H1 (cell line): ENCODE data around the gene GTF2A1. TPM values are rescaled to one million over a fixed set of nuclear protein-coding genes. Genes with fewer than 3 reads are reported as not detected.
A peak's percentile ranks its signal among the peaks of the same experiment; 100 is the strongest.

Experiments
- CTCF ChIA-PET: fragments of 300-600 bp; sonication (Branson Sonifier 250); formaldehyde crosslinking; loops from one replicate; lab custom pipeline; 2021; ENCODE audit not compliant: partially characterized antibody; lab: Charles Lee
- POLR2A ChIA-PET: fragments of 300-600 bp; sonication (Branson Sonifier 250); formaldehyde crosslinking; loops from one replicate; lab custom pipeline; 2021; ENCODE audit warnings: inconsistent platforms; ENCODE audit not compliant: partially characterized antibody; lab: Charles Lee
- DNase-seq, 2 experiments: peaks; one replicate each; pipeline versions ENCODE4 v3.0.0 to v3.0.0-alpha.2; 2010 to 2022; ENCODE audit warnings: low spot score in 2 of 2, low read depth in 1 of 2, mixed read lengths in 1 of 2
- FAIRE-seq: peaks from 2 replicates; lab custom pipeline; 2011; peaks lifted over from hg19 to GRCh38; lab: Jason Lieb, UNC
- H2AFZ ChIP-seq: 2 replicates; pipeline ENCODE4 v1.8.1; 2012; ENCODE audit warnings: low read length, inconsistent platforms
- H2AK5ac ChIP-seq: 2 replicates; pipeline ENCODE4 v1.6.1; 2013; ENCODE audit warnings: low read depth, low read length
- H2BK120ac ChIP-seq: replicated peaks from 2 replicates; pipeline ENCODE3; 2013; ENCODE audit warnings: low read depth, low read length, inconsistent platforms
- H2BK12ac ChIP-seq: 2 replicates; pipeline ENCODE4 v1.6.1; 2013; ENCODE audit warnings: low read depth, low read length
- H2BK15ac ChIP-seq: 2 replicates; pipeline ENCODE4 v1.6.1; 2013; ENCODE audit warnings: low read length
- H2BK20ac ChIP-seq: 2 replicates; pipeline ENCODE4 v1.6.1; 2013; ENCODE audit warnings: low read length
- H2BK5ac ChIP-seq: 2 replicates; pipeline ENCODE4 v1.6.1; 2013; ENCODE audit warnings: low read depth, low read length
- H3K14ac ChIP-seq: 2 replicates; pipeline ENCODE4 v1.6.1; 2013; ENCODE audit warnings: inconsistent platforms; ENCODE audit not compliant: insufficient read length
- H3K18ac ChIP-seq: 2 replicates; pipeline ENCODE4 v1.6.1; 2013; ENCODE audit warnings: low read length; ENCODE audit errors: extremely low read depth
- H3K23ac ChIP-seq: 2 replicates; pipeline ENCODE4 v1.6.1; 2013; ENCODE audit warnings: inconsistent platforms; ENCODE audit not compliant: insufficient read length
- H3K23me2 ChIP-seq: 2 replicates; pipeline ENCODE4 v1.6.1; 2013; ENCODE audit warnings: low read depth, low read length
- H3K27ac ChIP-seq: 2 replicates; pipeline ENCODE4 v1.6.1; 2011; ENCODE audit warnings: low read depth, low read length, inconsistent platforms
- H3K27me3 ChIP-seq, 4 experiments: replicated peaks in 1 of 4; 1 replicate in 1 of 4; 2 replicates in 3 of 4; pipeline versions ENCODE4 v1.6.1 to v1.8.1; 2011 to 2013; ENCODE audit warnings: low read length in 3 of 4, mild to moderate bottlenecking in 3 of 4, inconsistent platforms in 2 of 4, mixed read lengths in 2 of 4, moderate library complexity in 1 of 4; ENCODE audit not compliant: control insufficient read depth in 3 of 4, insufficient read depth in 3 of 4; ENCODE audit errors: extremely low read depth in 1 of 4
- H3K36me3 ChIP-seq, 4 experiments: 2 replicates each; pipeline versions ENCODE4 v1.6.1 to v1.8.1; 2011 to 2013; ENCODE audit warnings: mild to moderate bottlenecking in 4 of 4, low read length in 3 of 4, moderate library complexity in 2 of 4, control low read depth in 1 of 4, inconsistent platforms in 1 of 4; ENCODE audit not compliant: insufficient read depth in 4 of 4, control insufficient read depth in 2 of 4
- H3K4ac ChIP-seq: replicated peaks from 2 replicates; pipeline ENCODE3; 2013; ENCODE audit warnings: low read length, low read depth, mixed read lengths, inconsistent platforms; ENCODE audit not compliant: insufficient read length
- H3K4me1 ChIP-seq, 4 experiments: replicated peaks in 1 of 4; 1 replicate in 1 of 4; 2 replicates in 3 of 4; pipeline versions ENCODE4 v1.6.1 to v1.8.1; 2011 to 2013; ENCODE audit warnings: low read length in 3 of 4, inconsistent platforms in 2 of 4, mixed read lengths in 1 of 4; ENCODE audit not compliant: insufficient read depth in 4 of 4, control insufficient read depth in 3 of 4
- H3K4me2 ChIP-seq, 2 experiments: 2 replicates each; pipeline versions ENCODE4 v1.6.1 to v1.8.1; 2011 to 2013; ENCODE audit warnings: low read depth in 2 of 2, low read length in 2 of 2, control low read depth in 1 of 2, inconsistent platforms in 1 of 2, mild to moderate bottlenecking in 1 of 2; ENCODE audit not compliant: insufficient read depth in 1 of 2
- H3K4me3 ChIP-seq, 4 experiments: fragments of 200-600, 300-600 bp in 1 of 4; sonication (generic), shearing (Covaris generic), sonication (Bioruptor Twin) in 1 of 4; 2 replicates each; pipeline versions ENCODE4 v1.5.1 to v1.8.1; 2011 to 2016; ENCODE audit warnings: low read length in 4 of 4, low read depth in 3 of 4, control low read depth in 2 of 4, inconsistent platforms in 2 of 4, mild to moderate bottlenecking in 2 of 4, mixed read lengths in 1 of 4, moderate library complexity in 1 of 4; ENCODE audit not compliant: insufficient read depth in 2 of 4; ENCODE audit errors: extremely low read depth in 1 of 4
- H3K56ac ChIP-seq: replicated peaks from 2 replicates; pipeline ENCODE3; 2013; ENCODE audit warnings: low read depth, mild to moderate bottlenecking, mixed read lengths, low read length, inconsistent platforms; ENCODE audit not compliant: insufficient read length
- H3K79me1 ChIP-seq: 2 replicates; pipeline ENCODE4 v1.6.1; 2013; ENCODE audit warnings: low read depth, low read length, control low read depth
- H3K79me2 ChIP-seq, 2 experiments: 2 replicates each; pipeline versions ENCODE4 v1.6.1 to v1.8.1; 2012 to 2013; ENCODE audit warnings: low read length in 2 of 2, mild to moderate bottlenecking in 2 of 2, inconsistent platforms in 1 of 2; ENCODE audit not compliant: insufficient read depth in 2 of 2, control insufficient read depth in 1 of 2
- H3K9ac ChIP-seq, 4 experiments: replicated peaks in 1 of 4; 1 replicate in 1 of 4; 2 replicates in 3 of 4; pipeline versions ENCODE4 v1.6.1 to v1.8.1; 2011 to 2013; ENCODE audit warnings: low read depth in 3 of 4, low read length in 3 of 4, control low read depth in 2 of 4, mild to moderate bottlenecking in 2 of 4, moderate library complexity in 2 of 4, inconsistent platforms in 1 of 4; ENCODE audit errors: extremely low read depth in 1 of 4
- H3K9me3 ChIP-seq, 2 experiments: 2 replicates each; pipeline versions ENCODE4 v1.6.1 to v1.8.1; 2012 to 2013; ENCODE audit warnings: mild to moderate bottlenecking in 2 of 2, moderate library complexity in 2 of 2, control low read depth in 1 of 2, inconsistent platforms in 1 of 2, low read depth in 1 of 2, low read length in 1 of 2, mixed read lengths in 1 of 2; ENCODE audit not compliant: insufficient read depth in 2 of 2
- H4K20me1 ChIP-seq, 2 experiments: replicated peaks in 1 of 2; 2 replicates each; pipeline versions ENCODE3 to v1.8.1; 2011 to 2013; ENCODE audit warnings: inconsistent platforms in 2 of 2, low read length in 2 of 2, mild to moderate bottlenecking in 1 of 2; ENCODE audit not compliant: insufficient read depth in 2 of 2, control insufficient read depth in 1 of 2
- H4K5ac ChIP-seq: 2 replicates; pipeline ENCODE4 v1.6.1; 2013; ENCODE audit warnings: low read length, low read depth, mixed read lengths, inconsistent platforms; ENCODE audit not compliant: insufficient read length
- H4K8ac ChIP-seq: 2 replicates; pipeline ENCODE4 v1.8.0; 2013; ENCODE audit warnings: mild to moderate bottlenecking, moderate library complexity, low read length, inconsistent platforms; ENCODE audit not compliant: insufficient read depth; ENCODE audit errors: extremely low read depth
- H4K91ac ChIP-seq: replicated peaks from 2 replicates; pipeline ENCODE3; 2013; ENCODE audit warnings: low read length, mixed read lengths, inconsistent platforms; ENCODE audit not compliant: insufficient read length
- BRCA1 ChIP-seq: IDR thresholded peaks from 2 replicates; pipeline ENCODE4 v1.6.1; 2012; ENCODE audit warnings: low read depth, low read length, improper control_type of control experiment
- CBX5 ChIP-seq: fragments of 300-800, 300-1000 bp; sonication (generic); IDR thresholded peaks from 2 replicates; pipeline ENCODE4 v1.7.1; 2016; ENCODE audit warnings: antibody characterized with exemption, low read length, low read depth
- CEBPB ChIP-seq: IDR thresholded peaks from 2 replicates; pipeline ENCODE4 v1.6.1; 2012; ENCODE audit warnings: low read depth, low read length
- CHD1 ChIP-seq: IDR thresholded peaks from 2 replicates; pipeline ENCODE4 v1.6.1; 2012; ENCODE audit warnings: low read depth, low read length, improper control_type of control experiment
- CTBP2 ChIP-seq: IDR thresholded peaks from 2 replicates; pipeline ENCODE4 v1.7.0; 2011; ENCODE audit warnings: borderline replicate concordance, mild to moderate bottlenecking, moderate library complexity, mixed read lengths, low read length; ENCODE audit not compliant: insufficient read depth, insufficient read length
- NRF1 ChIP-seq: IDR thresholded peaks from 2 replicates; pipeline ENCODE4 v1.6.1; 2011; ENCODE audit warnings: mild to moderate bottlenecking, low read depth, low read length, improper control_type of control experiment
- RAD21 ChIP-seq, 2 experiments: IDR thresholded peaks in 1 of 2; conservative IDR thresholded peaks in 1 of 2; 2 replicates each; pipeline ENCODE4 v1.6.1; 2011; ENCODE audit warnings: low read depth in 2 of 2, low read length in 2 of 2, improper control_type of control experiment in 1 of 2, inconsistent platforms in 1 of 2, mild to moderate bottlenecking in 1 of 2, moderate library complexity in 1 of 2
- RFX5 ChIP-seq: IDR thresholded peaks from 2 replicates; pipeline ENCODE4 v1.6.1; 2011; ENCODE audit warnings: low read depth, low read length, improper control_type of control experiment, borderline replicate concordance
- RNF2 ChIP-seq: fragments of 200-900, 300-1000 bp; sonication (generic); IDR thresholded peaks from 2 replicates; pipeline ENCODE4 v1.7.1; 2016; ENCODE audit warnings: borderline replicate concordance, low read depth, mild to moderate bottlenecking, antibody characterized with exemption, low read length; ENCODE audit not compliant: poor library complexity, severe bottlenecking; ENCODE audit errors: missing control alignments
- SP1 ChIP-seq: IDR thresholded peaks from 2 replicates; pipeline ENCODE4 v1.6.1; 2011; ENCODE audit warnings: low read depth, low read length
- TAF1 ChIP-seq: IDR thresholded peaks from 2 replicates; pipeline ENCODE4 v1.6.1; 2011; ENCODE audit warnings: mild to moderate bottlenecking, low read depth, low read length
- TCF12 ChIP-seq: IDR thresholded peaks from 2 replicates; pipeline ENCODE4 v1.6.1; 2011; ENCODE audit warnings: low read depth, mild to moderate bottlenecking, low read length
- TEAD4 ChIP-seq: IDR thresholded peaks from 2 replicates; pipeline ENCODE4 v1.6.1; 2012; ENCODE audit warnings: low read depth, low read length, inconsistent platforms, mixed read lengths
- whole genome bisulfite sequencing, 2 experiments: shearing (Covaris generic) in 1 of 2; methylation state at CpG; one replicate each; pipeline versions ENCODE4 v1.1.6 to v1.1.7; 2013 to 2015; ENCODE audit warnings: low lambda C conversion rate in 2 of 2, mixed read lengths in 2 of 2, inconsistent platforms in 1 of 2, low coverage in 1 of 2, missing lambda C conversion rate in 1 of 2; ENCODE audit not compliant: insufficient replicate concordance in 2 of 2, insufficient coverage in 1 of 2, insufficient read length in 1 of 2; ENCODE audit errors: extremely low coverage in 1 of 2, missing lambda C conversion rate in 1 of 2; 5-methylcytosine and 5-hydroxymethylcytosine counted together
- polyA plus RNA-seq, 7 experiments: library from polyadenylated mRNA; depleted of rRNA in 3 of 7; stranded (reverse) in 5 of 7; unstranded in 2 of 7; fragments of >200 nt in 5 of 7; fragments of 200-250 nt in 2 of 7; gene quantifications; 1 replicate in 5 of 7; 2 replicates in 1 of 7; 4 replicates in 1 of 7; pipeline versions ENCODE4 v1.2.1 to v1.2.3, GENCODE V29; 2011 to 2013; ENCODE audit warnings: missing spikeins in 2 of 7, mixed read lengths in 2 of 7
- total RNA-seq: library from RNA; stranded (reverse); fragmentation: NEBNext Ultra II Directional; extraction: Animal tissue kit (Norgen Biotek cat#: 25700); gene quantifications from 2 replicates; pipeline ENCODE4 v1.2.1, GENCODE V29; 2021

Gene GTF2A1
- total and polyA plus RNA-seq, 2 of the 8 experiments (the other 6 are each of a cell fraction or from before 2014, with no cell fraction given) = 24.1 to 57.8 TPM

DNA sequence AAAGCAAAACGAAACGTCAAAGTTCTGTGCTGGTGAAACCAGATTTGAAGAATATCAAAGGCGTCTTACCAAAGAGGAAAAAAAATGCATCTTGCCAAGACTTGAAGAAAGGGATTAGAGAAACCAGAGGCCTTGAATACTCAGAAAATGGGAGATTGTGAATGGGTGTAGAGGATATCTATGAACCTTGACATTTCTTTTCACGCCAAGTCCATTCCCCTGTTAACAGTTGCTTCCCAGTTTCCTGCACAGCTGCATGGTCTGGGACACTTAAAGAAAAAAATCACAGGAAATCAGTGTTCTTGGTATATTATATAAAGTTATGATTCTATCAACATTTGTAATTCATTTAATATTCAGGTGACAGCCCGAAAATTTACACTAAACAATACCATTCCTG is 1.4 kb upstream of the GTF2A1 start:
- DNase-seq = no peak
- Histone ChIP-seq H2BK120ac (peak overlapping the region; percentile 7), H3K14ac (no peak overlapping the region), H3K79me1 (no peaks in the 10 kb centered on the region), H3K56ac (no peak overlapping the region), H3K4me3 (peak overlapping the region; percentile 70 to 97 (median 87); a peak in 6 of 8 replicates), H3K4me2 (peak overlapping the region; percentile 72 to 82), H2AFZ (0 out of 2 replicates have a peak overlapping the region, but pooled peaks have one; percentile 1), H3K18ac (peak overlapping the region; percentile 88; the same call in 1 of the 2 replicates), H4K91ac (no peak overlapping the region), H3K9me3 (no peaks in the 10 kb centered on the region), H2BK12ac (peak overlapping the region; percentile 95; the same call in 1 of the 2 replicates), H2BK5ac (peak overlapping the region; percentile 98; the same call in 1 of the 2 replicates), H3K4ac (peak overlapping the region; percentile 80), H2BK20ac (no peak overlapping the region), H2AK5ac (no peak overlapping the region), H2BK15ac (no peak overlapping the region), H3K27me3 (no peaks in the 10 kb centered on the region), H3K9ac (peak overlapping the region in 3 of 4 experiments; percentile 96 to 98 (median 97); a peak in 4 of 7 replicates), H3K23me2 (peaks cover 6% of the 10 kb centered on the region; the same call in 1 of the 2 replicates), H3K4me1 (peaks cover 0 to 5% (median 0%) of the 10 kb centered on the region in 4 experiments; a peak in 3 of 7 replicates), H4K20me1 (no peaks in the 10 kb centered on the region), H4K8ac (no peak overlapping the region), H3K79me2 (peaks cover 0 to 27% of the 10 kb centered on the region in 2 experiments; a peak in 3 of 4 replicates), H4K5ac (peak overlapping the region; percentile 40), H3K27ac (peak overlapping the region; percentile 99; the same call in 1 of the 2 replicates), H3K36me3 (no peaks in the 10 kb centered on the region), H3K23ac (no peak overlapping the region)
- ChIA-PET POLR2A (interaction anchor here (0.6 to 4.0 kb wide), 10 partner anchors 11 to 281 kb away, joined by 3 to 38 read pairs (median 4); no protein-coding TSS in a partner anchor), CTCF (interaction anchor here (0.8 to 1.7 kb wide), 4 partner anchors 11 to 242 kb away, joined by 3 to 7 read pairs (median 4); no protein-coding TSS in a partner anchor)
- 63% methylated on average over 5 of the region's 5 CpGs; no CpG with 5 or more reads in 1 of the 2 experiments for WGBS, 2 experiments
- FAIRE-seq = no peak
- TF ChIP-seq CEBPB (no peak), NRF1 (no peak), RAD21 (IDR thresholded peaks at IDR 0.05 in 1 of 2, conservative IDR thresholded peaks at IDR 0.05 in 1 of 2; ENCODE audit: low read depth in 2 of 2, low read length in 2 of 2) (no peak), TAF1 (no peak), SP1 (no peak), RNF2 (no peak), TCF12 (no peak), RFX5 (no peak), TEAD4 (no peak), CTBP2 (no peak), CHD1 (no peak), BRCA1 (no peak), CBX5 (no peak)
